Measurements from ENCODE around the gene PIAS1. TPM values are rescaled to one million over a fixed set of nuclear protein-coding genes. Genes with fewer than 3 reads are reported as not detected.

The PIAS1 gene
- total RNA-seq, 2 experiments from 2014 or later: 44.1 to 59.0 TPM

GRCh38 chr15:68080334-68080733 is 26.2 kb downstream of the PIAS1 start:
- ChIA-PET POLR2A (no interaction called here), CTCF (ENCODE audit: unreplicated experiment) (no interaction called here)
- BruUV-seq (replicated peaks): no TSS peak
- Histone ChIP-seq H3K27ac (ENCODE audit: low read depth, low read length, poor library complexity, severe bottlenecking) (no peak overlapping the region), H3K4me3 (ENCODE audit: low read depth, low read length, poor library complexity, severe bottlenecking) (no peak overlapping the region), H2AFZ (ENCODE audit: low read length) (no peak overlapping the region), H3K4me2 (ENCODE audit: low read length) (no peak overlapping the region), H3K36me3 (ENCODE audit: insufficient read depth, low read length) (peaks cover 7% of the 10 kb centered on the region; the same call in 1 of the 2 replicates), H3K9me2 (ENCODE audit: insufficient read depth, low read length) (no peaks in the 10 kb centered on the region), H3K4me1 (ENCODE audit: insufficient read depth, low read length, poor library complexity, severe bottlenecking) (peaks cover 24% of the 10 kb centered on the region), H4K20me1 (ENCODE audit: insufficient read depth, low read length) (peaks cover 37% of the 10 kb centered on the region), H3K79me2 (ENCODE audit: insufficient read depth, low read depth, low read length) (peaks cover 100% of the 10 kb centered on the region), H3K9me3 (ENCODE audit: low read length) (no peaks in the 10 kb centered on the region)
- no peak for DNase-seq (ENCODE audit: low spot score)
- no peak for TF ChIP-seq CTCF (conservative IDR thresholded peaks at IDR 0.05; ENCODE audit: low read length)
- no peak for TF ChIP-seq EZH2phosphoT487 (IDR thresholded peaks at IDR 0.05; ENCODE audit: borderline replicate concordance, low read depth, low read length)
- intact Hi-C loops (cut with micrococcal nuclease; ENCODE audit: unreplicated experiment): no loop called here

- no peak overlapping the region for H3K27ac ChIP-seq (ENCODE audit: low read depth, low read length, poor library complexity, severe bottlenecking)
- TF ChIP-seq EZH2phosphoT487 (IDR thresholded peaks at IDR 0.05; ENCODE audit: borderline replicate concordance, low read depth, low read length) (no peak), CTCF (conservative IDR thresholded peaks at IDR 0.05; ENCODE audit: low read length) (no peak)
- no peaks in the 10 kb centered on the region for H3K9me2 ChIP-seq (ENCODE audit: insufficient read depth, low read length)
- H3K4me2 ChIP-seq (ENCODE audit: low read length): no peak overlapping the region
- BruUV-seq (replicated peaks): no TSS peak
- H3K79me2 ChIP-seq (ENCODE audit: insufficient read depth, low read depth, low read length): peaks cover 100% of the 10 kb centered on the region
- no peak overlapping the region for H3K4me3 ChIP-seq (ENCODE audit: low read depth, low read length, poor library complexity, severe bottlenecking)
- DNase-seq (ENCODE audit: low spot score): no peak
- H2AFZ ChIP-seq (ENCODE audit: low read length): no peak overlapping the region
- no peaks in the 10 kb centered on the region for H3K9me3 ChIP-seq (ENCODE audit: low read length)
- CTCF ChIA-PET (ENCODE audit: unreplicated experiment): no interaction called here
- peaks cover 37% of the 10 kb centered on the region for H4K20me1 ChIP-seq (ENCODE audit: insufficient read depth, low read length)
- POLR2A ChIA-PET: no interaction called here
- H3K4me1 ChIP-seq (ENCODE audit: insufficient read depth, low read length, poor library complexity, severe bottlenecking): peaks cover 24% of the 10 kb centered on the region
- intact Hi-C loops (cut with micrococcal nuclease; ENCODE audit: unreplicated experiment): no loop called here
- H3K36me3 ChIP-seq (ENCODE audit: insufficient read depth, low read length): peaks cover 7% of the 10 kb centered on the region; the same call in 1 of the 2 replicates
Measured at GRCh38 chr15:68080783-68081182, 26.7 kb downstream of the PIAS1 start.

- Histone ChIP-seq H3K36me3 (ENCODE audit: insufficient read depth, low read length) (peaks cover 14% of the 10 kb centered on the region), H3K4me1 (ENCODE audit: insufficient read depth, low read length, poor library complexity, severe bottlenecking) (peaks cover 24% of the 10 kb centered on the region), H3K9me3 (ENCODE audit: low read length) (no peaks in the 10 kb centered on the region), H3K4me3 (ENCODE audit: low read depth, low read length, poor library complexity, severe bottlenecking) (no peak overlapping the region), H2AFZ (ENCODE audit: low read length) (no peak overlapping the region), H3K4me2 (ENCODE audit: low read length) (peak overlapping the region; percentile 13), H3K79me2 (ENCODE audit: insufficient read depth, low read depth, low read length) (peaks cover 100% of the 10 kb centered on the region), H3K27ac (ENCODE audit: low read depth, low read length, poor library complexity, severe bottlenecking) (no peak overlapping the region), H4K20me1 (ENCODE audit: insufficient read depth, low read length) (peaks cover 37% of the 10 kb centered on the region), H3K9me2 (ENCODE audit: insufficient read depth, low read length) (no peaks in the 10 kb centered on the region)
- no peak for DNase-seq (ENCODE audit: low spot score)
- no peak for TF ChIP-seq CTCF (conservative IDR thresholded peaks at IDR 0.05; ENCODE audit: low read length)
- no peak for TF ChIP-seq EZH2phosphoT487 (IDR thresholded peaks at IDR 0.05; ENCODE audit: borderline replicate concordance, low read depth, low read length)
- ChIA-PET POLR2A (interaction anchor here (0.7 to 1.0 kb wide), 3 partner anchors 22 to 113 kb away, joined by 3 to 4 read pairs (median 3); no protein-coding TSS in a partner anchor), CTCF (ENCODE audit: unreplicated experiment) (no interaction called here)
- no TSS peak for BruUV-seq (replicated peaks)
- intact Hi-C loops (cut with micrococcal nuclease; ENCODE audit: unreplicated experiment): no loop called here
Measured at GRCh38 chr15:68081869-68082505, 27.9 kb downstream of the PIAS1 start.
